ENCODE results near the gene PHOX2A. TPM values are rescaled to one million over a fixed set of nuclear protein-coding genes. Genes with fewer than 3 reads are reported as not detected.

Gene PHOX2A
- total RNA-seq, 4 donors from 2014 or later = not detected

DNA sequence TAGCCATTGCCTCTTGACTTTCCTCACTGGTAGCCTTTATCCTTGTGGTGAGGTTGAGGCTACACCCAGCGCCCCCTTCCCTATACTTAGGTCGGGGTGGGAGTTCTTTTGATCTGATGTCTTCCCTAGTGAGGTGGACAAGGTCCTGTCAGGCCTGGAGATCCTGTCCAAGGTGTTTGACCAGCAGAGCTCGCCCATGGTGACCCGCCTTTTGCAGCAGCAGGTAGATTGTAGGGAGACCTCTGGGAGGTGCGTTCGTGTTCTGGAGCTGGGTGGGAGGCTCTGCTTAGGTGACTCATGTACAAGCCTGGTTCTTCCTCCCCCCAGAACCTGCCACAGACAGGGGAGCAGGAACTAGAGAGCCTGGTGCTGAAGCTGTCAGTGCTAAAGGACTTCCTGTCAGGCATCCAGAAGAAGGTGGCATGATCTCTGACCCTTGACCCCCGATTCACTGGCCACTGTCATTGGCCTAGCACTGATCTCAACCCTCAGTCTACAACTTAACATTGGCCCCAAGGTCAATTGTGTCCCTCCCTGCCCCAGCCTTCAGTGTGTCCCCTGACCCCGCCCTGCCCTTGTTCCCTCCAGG, 14.5 kb downstream of the PHOX2A start:
- Histone ChIP-seq H3K9me3 (no peaks in the 10 kb centered on the region), H3K4me3 (no peak overlapping the region), H3K27me3 (no peaks in the 10 kb centered on the region), H3K36me3 (peaks cover 0 to 64% (median 0%) of the 10 kb centered on the region in 3 donors), H3K4me1 (peaks cover 0 to 20% (median 6%) of the 10 kb centered on the region in 4 donors), H3K27ac (no peak overlapping the region)
- no peak for TF ChIP-seq POLR2A (IDR thresholded peaks at IDR 0.05)
- TF ChIP-seq, protein P1, sequence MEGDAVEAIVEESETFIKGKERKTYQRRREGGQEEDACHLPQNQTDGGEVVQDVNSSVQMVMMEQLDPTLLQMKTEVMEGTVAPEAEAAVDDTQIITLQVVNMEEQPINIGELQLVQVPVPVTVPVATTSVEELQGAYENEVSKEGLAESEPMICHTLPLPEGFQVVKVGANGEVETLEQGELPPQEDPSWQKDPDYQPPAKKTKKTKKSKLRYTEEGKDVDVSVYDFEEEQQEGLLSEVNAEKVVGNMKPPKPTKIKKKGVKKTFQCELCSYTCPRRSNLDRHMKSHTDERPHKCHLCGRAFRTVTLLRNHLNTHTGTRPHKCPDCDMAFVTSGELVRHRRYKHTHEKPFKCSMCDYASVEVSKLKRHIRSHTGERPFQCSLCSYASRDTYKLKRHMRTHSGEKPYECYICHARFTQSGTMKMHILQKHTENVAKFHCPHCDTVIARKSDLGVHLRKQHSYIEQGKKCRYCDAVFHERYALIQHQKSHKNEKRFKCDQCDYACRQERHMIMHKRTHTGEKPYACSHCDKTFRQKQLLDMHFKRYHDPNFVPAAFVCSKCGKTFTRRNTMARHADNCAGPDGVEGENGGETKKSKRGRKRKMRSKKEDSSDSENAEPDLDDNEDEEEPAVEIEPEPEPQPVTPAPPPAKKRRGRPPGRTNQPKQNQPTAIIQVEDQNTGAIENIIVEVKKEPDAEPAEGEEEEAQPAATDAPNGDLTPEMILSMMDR (IDR thresholded peaks at IDR 0.05) = no peak
- DNase-seq = peak in 2 of 3 donors; percentile 13 to 45

GRCh38 chr11:72228844-72229231, 15.1 kb downstream of the PHOX2A start:
- H3K4me3 ChIP-seq = no peak overlapping the region
- peaks cover 0 to 20% (median 6%) of the 10 kb centered on the region in 4 donors for H3K4me1 ChIP-seq
- TF ChIP-seq, protein P1 (IDR thresholded peaks at IDR 0.05) = no peak
- no peak for TF ChIP-seq POLR2A (IDR thresholded peaks at IDR 0.05)
- no peaks in the 10 kb centered on the region for H3K27me3 ChIP-seq
- no peaks in the 10 kb centered on the region for H3K9me3 ChIP-seq
- peak in 1 of 3 donors; percentile 37 for DNase-seq
- peaks cover 0 to 58% (median 0%) of the 10 kb centered on the region in 3 donors for H3K36me3 ChIP-seq
- H3K27ac ChIP-seq = no peak overlapping the region

- DNase-seq = peak in 1 of 3 donors; percentile 46
- TF ChIP-seq POLR2A (IDR thresholded peaks at IDR 0.05) = no peak
- TF ChIP-seq, protein P1 (IDR thresholded peaks at IDR 0.05) = no peak
- H3K4me3 ChIP-seq = no peak overlapping the region
Measured at GRCh38 chr11:72228229-72228843, 15.6 kb downstream of the PHOX2A start.

DNA sequence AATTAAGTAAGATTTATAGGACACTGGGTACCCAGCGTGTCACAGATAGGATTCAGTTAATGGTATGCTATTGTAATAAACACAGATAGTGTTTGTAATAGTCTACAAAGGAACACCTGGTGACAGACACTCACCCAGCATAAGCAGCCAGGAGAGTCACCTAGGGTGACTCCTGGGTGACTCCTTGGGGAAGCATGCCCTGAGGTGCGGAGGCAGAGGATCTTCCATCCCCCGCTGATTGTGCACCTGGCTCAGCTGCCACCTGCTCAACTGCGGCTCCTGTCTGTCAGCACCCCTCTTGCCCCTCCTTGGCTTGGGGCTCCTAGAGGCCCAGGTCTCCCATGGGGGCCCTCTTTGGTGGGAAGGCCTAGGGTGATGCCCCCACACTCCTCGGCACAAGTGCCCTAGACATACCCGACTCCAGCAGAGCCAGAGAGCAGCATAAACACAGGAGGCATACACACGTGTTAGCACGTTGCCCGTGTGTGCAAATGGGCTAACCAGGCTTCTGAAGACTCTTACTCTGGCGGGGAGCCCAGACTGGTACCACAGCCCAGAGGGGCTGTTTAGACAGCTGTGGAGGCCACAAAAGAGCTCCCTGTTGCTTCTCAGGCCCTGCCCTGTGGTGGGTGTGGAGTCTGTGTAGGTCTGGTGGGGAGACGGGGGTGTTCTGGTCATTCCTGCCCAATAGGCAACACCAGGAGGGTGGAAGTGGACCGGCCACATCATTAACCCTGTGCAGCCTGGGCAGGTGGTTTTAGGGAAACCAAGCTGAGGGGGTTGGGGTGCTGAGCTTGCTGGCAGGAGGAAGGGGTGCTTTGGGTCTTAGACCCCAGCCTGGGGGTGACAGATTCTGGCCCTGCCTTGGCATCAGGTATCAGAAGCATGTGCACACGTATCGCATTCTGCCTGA, 16.4 kb downstream of the PHOX2A start:
- peak in 1 of 3 donors; percentile 42 for DNase-seq
- no peaks in the 10 kb centered on the region for H3K27me3 ChIP-seq
- no peak overlapping the region for H3K4me3 ChIP-seq
- TF ChIP-seq, protein P1 (IDR thresholded peaks at IDR 0.05) = no peak
- TF ChIP-seq POLR2A (IDR thresholded peaks at IDR 0.05) = no peak
- H3K27ac ChIP-seq = no peak overlapping the region
- no peaks in the 10 kb centered on the region for H3K9me3 ChIP-seq
- peaks cover 2 to 23% (median 7%) of the 10 kb centered on the region in 4 donors for H3K4me1 ChIP-seq
- H3K36me3 ChIP-seq = peaks cover 0 to 45% (median 0%) of the 10 kb centered on the region in 3 donors

More at GRCh38 chr11:72228229-72228843, 15.6 kb downstream of the PHOX2A start:
- Histone ChIP-seq H3K9me3 (no peaks in the 10 kb centered on the region), H3K4me1 (peaks cover 0 to 20% (median 6%) of the 10 kb centered on the region in 4 donors), H3K36me3 (peaks cover 0 to 53% (median 0%) of the 10 kb centered on the region in 3 donors), H3K27ac (no peak overlapping the region), H3K27me3 (no peaks in the 10 kb centered on the region)

- Histone ChIP-seq H3K27ac (no peak overlapping the region), H3K36me3 (peaks cover 0 to 37% (median 0%) of the 10 kb centered on the region in 3 donors), H3K9me3 (no peaks in the 10 kb centered on the region), H3K4me3 (no peak overlapping the region), H3K4me1 (peaks cover 4 to 28% (median 11%) of the 10 kb centered on the region in 4 donors), H3K27me3 (no peaks in the 10 kb centered on the region)
- no peak for TF ChIP-seq POLR2A (IDR thresholded peaks at IDR 0.05)
- TF ChIP-seq, protein P1 (IDR thresholded peaks at IDR 0.05) = no peak
- no peak for DNase-seq
Measured at GRCh38 chr11:72226701-72227100, 17.3 kb downstream of the PHOX2A start.

Data from Peyer's patch (tissue), 4 donors.